ENCODE results near the gene UGT8.

GRCh38 chr4:114595921-114596320 is 2.7 kb upstream of the UGT8 start:
- TF ChIP-seq CTCF (IDR thresholded peaks at IDR 0.05) (no peak), POLR2A (IDR thresholded peaks at IDR 0.05) (no peak)
